GM21423 (cell line): Measurements from ENCODE around the gene DCP1A.

ENCODE experiments used
- ATAC-seq: cut with Tn5 transposase; IDR thresholded peaks from one replicate; pipeline ENCODE4 v1.9.1; 2021; ENCODE audit warnings: mild to moderate bottlenecking, moderate library complexity; ENCODE audit not compliant: unreplicated experiment

Gene DCP1A

DNA sequence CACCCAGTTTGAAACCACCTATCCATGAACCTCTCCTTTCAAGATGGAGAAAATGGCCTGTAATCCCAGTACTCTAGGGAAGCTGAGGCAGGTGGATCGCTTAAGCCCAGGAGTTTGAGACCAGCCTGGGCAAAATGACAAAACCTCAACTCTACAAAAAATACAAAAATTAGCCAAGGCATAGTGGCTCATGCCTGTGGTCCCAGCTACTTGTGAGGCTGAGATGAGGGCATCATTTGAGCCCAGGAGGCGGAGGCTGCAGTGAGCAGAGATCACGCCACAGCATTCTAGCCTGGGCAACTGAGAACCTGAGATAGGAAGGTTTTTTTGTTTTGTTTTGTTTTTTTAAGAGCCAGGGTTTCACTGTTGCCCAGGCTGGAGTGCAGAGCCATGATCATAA lies 96.9 kb downstream of the DCP1A start:
- no peak for ATAC-seq

DNA sequence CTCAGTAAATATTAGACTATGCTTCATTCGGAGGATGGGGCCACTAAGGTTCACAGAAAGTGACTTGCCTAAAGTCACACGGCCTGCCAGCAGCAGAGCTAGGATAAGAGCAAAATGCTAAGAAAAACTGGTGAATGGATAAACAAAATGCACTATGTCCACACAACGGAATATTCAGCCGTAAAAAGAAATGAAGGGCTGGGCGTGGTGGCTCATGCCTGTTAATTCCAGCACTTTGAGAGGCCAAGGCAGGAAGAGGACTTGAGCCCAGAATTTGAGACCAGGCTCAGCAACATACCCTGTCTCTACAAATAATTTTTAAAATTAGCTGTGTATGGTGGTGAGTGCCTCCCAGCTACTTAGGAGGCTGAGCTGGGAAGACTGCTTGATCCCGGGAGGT lies 99.2 kb downstream of the DCP1A start:
- ATAC-seq, result no peak

DNA sequence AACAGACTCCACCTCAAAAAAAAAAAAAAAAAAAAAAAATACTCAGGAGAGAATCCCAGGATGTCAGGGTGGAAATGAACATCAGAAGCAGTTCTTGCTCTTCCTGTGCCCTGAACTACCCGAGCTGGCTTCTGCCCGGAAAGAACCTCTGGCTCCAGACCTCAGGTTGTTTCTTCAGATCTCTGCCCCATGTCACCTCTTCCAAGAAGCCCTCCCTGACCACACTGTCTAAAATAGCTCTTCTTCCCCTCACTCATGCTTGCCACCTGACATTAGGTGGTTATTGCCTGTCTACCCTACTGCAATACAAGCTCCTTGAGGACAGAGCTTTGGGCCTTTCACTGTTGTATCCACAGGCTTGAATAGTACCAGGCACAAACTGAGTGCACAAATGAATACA lies 99.7 kb downstream of the DCP1A start:
- no peak for ATAC-seq

DNA sequence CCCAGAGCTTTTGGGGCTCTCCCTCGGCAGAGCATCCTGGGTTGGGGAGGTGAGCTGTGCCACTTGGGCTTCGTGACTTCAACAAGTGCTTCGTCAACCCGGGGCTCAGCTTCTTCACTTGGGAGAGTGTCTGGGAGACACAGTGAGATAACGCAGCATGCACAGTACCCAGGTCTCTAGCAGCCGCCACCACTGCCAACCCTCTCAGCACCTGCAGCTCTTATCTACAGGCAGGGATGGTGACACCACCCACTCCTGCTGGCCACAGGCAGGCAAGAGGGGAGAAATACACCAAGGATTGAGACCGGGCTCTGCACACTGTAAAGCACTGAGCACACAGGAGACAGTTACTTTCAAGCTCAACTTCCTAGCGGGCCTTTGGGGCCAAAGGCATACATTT lies 103.1 kb downstream of the DCP1A start:
- no peak for ATAC-seq

DNA sequence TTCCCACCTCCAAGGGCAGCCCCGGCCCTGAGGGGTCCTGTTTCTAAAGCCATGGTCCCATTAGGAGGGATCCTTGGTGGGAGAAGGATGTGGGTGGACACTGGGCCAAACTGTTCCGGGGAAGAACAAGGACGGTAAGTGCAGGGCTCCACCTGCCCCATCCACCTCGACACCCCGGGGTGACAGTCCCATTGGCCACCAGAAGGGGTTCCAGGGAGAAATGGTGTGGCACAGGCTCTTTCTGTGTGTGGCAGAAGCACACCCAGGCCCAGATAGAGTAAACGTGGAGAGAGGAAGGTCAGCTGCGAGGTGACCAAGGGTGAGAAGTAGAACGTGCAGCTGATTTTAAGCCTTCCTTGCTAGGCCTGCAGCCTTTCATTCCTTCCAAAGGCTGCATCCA lies 103.6 kb downstream of the DCP1A start:
- no peak for ATAC-seq

DNA sequence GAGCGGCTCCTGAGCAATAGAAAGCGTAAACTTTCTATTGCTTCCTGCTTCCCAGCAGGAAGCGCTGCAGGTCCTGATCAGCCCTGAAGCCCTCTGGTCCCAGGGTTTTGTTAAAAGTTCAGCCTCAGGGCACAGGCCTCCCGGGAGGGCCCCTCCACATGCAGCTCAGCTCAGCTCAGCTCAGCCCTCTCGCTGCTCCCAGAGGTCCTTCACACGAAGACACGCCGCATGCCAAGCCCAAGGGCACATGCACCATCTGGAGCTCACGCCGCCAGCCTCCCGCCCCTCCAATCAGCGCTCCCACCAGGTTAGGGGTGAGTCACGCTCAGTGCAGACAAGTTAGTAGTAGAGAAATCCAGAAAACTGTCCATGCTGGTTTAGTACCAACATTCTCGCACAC lies 104.2 kb downstream of the DCP1A start:
- no peak for ATAC-seq

DNA sequence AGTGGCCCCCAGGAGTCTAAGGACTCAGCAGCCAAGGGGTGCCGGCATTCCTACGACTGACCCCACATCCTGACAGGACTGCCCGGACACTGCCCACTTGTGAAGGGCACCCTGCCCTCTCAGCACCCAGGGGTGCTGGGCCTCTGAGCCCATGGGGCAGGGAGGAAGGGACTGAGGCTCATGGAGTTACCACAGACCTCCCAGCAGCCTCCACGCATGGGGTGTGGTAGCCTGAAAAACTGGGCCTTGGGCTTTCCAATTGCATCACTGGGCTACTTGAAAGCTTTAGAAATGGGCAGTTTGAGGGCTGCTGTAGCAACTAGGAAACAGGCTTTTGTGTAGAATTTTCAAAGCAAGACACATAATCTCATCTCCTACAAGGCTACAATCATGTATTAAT lies 104.7 kb downstream of the DCP1A start:
- ATAC-seq, result no peak

DNA sequence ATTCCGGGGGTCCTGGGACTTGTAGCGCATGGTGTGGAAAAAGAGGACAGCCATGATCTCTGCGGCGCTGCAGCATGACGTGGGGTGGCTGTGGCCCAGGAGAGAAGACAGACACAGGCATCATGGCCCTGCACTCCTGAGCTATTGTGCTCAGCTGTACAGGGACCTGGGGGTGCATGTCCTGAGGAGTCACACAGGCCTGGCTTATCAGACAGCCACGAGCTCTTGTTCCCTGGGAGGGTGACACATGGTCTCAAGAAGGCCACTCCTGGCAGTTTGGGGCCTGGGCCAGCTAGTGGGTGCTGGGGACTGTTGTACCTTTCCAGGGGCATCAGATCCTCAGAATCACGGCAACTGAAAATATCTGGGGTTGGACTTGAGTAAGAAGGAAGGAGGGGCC lies 105.2 kb downstream of the DCP1A start:
- no peak for ATAC-seq

DNA sequence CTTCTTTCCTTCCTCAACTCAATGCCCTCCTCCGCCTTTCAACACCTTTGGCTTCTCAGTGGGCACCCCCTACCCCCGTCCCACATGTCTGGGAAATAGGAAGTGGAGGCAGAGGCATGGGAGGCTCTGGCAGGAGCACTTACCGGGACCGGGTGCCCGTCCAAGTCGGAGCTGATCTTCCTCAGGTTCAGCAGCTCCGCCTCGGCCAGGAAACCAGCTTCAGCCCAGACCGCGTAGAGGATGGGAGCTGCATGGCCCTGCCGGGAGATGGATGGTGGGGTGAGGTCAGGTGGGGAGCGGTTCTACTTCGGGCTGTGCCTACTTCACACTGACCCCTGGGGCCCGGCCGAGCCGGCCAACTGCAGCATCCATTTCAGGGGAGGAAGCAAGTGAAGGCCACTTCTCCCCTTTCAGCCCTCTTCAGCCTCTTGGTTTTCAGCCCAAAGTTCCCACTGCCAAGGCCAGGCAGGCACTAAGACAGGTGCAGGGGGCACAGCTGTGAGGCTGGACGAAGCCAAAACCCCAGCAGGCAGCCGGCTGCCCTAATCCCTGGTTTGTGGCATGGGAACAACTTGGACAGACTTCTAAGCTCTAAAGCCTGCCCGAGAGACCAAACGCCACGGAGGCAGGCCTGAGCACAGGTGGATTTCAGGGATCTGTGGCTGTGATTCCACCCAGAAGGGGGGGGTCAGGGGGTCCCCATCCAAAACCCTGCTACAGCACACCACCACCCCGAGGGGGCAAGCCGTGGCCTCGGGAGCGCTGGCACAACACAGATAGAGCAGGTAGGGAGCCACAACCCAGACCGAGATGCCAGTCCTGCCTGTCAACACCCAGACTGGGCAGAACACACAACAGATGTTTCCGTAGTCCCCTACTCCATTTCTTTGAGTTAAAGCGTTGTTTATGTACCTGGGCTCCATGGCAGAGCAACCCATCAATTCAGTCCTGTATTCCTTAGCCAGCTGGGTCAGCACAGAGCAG lies 106.1 kb downstream of the DCP1A start:
- no peak for ATAC-seq

DNA sequence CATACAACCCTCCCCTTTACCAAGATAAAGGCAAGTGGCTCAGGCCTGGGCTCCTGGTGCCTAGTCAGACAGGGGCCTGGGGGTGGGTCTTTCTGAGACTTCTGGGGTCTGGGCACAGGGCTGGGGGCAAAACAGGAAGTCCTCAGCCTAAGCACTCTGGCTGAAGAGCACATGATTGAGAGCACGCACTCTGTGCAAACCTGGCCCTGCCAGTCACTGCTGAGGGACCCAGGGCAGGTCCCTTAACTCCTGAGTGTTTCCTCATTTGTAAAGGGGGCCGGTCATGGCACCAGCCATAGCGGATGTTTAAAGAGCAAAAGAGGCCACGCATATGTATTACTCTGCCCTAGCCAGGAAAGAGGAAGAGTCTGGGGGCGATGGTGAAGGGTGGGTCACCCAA lies 107.5 kb downstream of the DCP1A start:
- no peak for ATAC-seq

DNA sequence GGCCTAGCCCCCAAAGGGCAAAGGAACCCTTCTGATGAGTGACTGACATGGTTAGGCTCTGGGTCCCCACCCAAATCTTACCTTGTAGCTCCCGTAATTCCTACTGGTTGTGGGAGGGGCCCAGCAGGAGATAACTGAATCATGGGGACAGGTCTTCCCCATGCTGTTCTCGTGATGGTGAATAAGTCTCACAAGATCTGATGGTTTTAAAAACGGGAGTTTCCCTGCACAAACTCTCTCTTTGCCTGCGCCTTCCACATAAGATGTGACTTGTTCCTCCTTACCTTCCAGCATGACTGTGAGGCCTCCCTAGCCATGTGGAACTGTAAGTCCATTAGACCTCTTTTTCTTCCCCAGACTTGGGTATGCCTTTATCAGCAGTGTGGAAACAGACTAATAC lies 108.5 kb downstream of the DCP1A start:
- no peak for ATAC-seq

DNA sequence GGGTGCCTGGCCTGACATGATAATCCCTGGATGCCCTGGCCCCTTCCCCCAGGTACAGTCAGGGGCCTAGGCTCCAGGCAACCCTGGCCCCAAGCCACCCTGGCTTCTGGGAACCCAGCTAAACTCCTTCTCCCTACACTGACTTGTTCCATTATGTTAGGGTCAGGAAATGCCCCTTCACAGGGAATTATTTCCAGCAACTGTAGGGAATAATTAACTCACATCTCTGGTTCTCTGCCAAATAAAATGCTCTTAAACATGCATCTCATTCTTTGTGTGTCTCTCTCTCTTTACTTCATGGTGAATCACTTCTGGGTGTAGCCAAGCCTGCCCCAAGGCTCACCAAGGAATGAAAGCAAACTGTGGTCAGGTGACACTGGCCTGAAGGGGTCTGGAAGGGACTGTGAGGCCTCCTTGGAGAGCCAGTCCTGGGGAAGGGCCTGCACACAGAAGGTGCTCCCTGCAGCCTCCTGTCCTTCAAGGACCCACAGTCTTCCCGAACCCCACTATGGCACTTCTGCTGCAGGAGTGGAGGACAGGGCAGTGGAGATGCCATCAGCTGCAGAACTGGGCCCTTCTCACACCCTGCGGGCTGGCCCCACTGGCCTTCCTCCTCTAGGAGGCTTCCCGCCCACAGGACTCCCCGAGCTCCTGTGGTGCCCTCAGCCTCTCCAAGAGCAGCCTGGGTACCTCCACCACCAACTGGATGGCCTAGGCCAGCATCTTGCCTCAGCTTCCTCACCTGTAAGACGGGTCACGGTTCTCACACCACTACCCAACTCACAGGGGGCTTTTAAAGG lies 109.1 kb downstream of the DCP1A start:
- ATAC-seq, result no peak

DNA sequence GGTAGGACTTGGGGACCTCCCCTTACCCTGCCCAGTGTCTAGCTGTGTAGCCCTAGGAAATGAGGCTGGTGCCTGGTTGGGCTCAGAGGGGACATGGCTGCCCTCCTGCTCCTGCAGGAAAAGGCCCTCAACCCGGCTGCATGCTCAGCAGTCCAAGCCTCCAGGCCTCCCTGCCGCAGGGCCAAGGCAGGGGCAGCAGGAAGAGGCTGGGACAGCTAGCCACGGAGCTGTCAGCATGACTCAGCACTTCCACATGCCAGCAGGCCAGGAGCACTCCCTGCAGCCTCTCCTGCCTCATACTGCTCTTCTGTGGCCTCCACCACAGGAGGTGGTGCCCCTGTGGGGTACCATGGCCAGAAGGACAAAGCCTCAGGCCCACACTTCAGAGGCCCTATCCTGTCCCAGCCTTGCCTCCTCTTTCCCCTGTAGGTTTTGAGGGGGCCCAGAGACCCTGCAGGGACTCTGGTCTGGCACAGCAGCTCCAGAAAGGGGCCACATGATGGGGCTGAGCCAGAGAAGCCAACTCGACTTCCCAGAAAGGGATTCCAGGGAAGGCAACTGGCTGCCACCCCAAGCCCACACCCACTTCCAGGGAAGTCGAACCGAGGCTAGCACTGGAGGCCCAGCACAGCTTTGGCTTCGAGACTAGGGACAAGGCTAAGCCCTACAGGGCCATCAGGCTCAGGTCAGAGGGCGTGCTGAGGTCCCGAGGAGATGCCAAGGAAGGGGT lies 111.1 kb downstream of the DCP1A start:
- no peak for ATAC-seq

DNA sequence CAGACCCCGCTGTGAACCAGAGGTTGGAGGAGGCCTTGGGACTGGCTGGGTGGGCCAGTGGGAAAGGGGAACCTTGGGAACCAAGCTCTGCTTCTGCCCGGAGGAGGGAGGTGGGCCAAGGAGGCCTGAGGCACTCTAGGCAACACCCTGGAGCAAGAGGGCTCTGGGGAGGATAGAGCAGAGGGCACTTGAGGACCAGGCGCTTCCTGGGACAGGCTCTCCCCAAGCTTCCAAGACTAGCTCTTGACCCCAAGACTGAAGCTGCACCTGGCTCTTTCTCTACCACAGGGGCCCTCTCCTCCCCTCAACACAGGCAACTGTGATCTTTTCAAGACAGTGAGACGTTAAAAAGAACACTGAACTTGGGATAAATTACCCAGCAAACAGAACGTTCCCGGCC lies 111.8 kb downstream of the DCP1A start:
- no peak for ATAC-seq

DNA sequence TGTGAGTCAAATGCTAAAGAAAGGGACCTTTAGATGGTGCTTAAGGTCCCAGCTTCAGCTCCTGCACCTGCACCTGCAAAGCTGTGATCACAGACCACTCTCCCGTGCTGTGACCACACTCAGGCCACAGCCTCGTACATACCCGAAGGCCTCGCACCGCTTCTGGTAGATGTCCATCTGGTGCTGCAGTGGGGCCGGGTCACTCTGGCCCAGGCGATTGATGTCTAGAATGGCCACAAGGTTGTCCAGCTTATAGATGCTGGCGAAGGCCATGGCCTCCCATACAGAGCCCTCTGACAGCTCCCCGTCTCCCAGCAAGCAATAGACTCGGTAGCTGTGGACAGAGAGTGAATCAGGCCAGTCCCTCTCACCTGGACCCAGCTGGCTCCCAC lies 112.5 kb downstream of the DCP1A start:
- no peak for ATAC-seq

DNA sequence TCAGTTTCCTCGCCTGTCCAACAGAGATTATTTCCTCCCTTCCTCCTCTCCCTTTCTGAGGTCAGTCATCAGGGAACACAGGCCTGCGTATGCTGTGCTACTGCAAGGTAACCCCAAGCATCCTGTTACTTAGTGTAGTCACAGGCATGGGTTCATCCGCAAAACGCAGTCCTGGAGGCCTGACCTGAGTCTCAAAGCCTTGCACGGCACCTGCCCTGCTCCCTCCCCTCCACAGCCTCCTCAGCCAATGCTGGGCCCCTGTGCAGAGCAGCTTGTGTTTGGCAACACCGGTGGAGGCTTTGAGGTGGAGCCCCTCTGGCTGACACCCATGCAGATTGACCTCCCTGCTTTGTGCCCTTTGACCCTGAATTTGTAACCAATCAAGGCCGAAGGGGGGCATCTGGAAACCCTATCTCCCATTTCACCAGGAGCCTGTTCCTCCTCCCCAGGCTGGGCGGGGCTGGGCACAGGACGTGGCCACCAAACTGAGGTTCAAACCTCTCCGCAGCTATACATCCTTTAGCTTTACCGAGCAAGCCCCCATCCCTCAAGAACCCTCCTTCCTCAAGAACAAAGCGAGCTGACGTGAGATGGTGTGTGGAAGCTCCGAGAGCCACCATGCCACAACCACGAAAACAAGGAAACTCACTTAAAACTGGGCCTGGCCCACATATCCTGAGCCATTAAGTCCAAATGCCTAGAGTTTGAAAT lies 113.1 kb downstream of the DCP1A start:
- ATAC-seq, result no peak
